CD14-positive monocyte (primary cell): ENCODE results near the gene PRC1. TPM values are rescaled to one million over a fixed set of nuclear protein-coding genes. Genes with fewer than 3 reads are reported as not detected.
"Not testable (repeated sequence)": the region's sequence is repeated elsewhere in the genome, so short reads cannot be mapped to it uniquely, and the experiment has no call there.

Experiments
- DNase-seq, 3 donors: peaks; one replicate each; pipeline ENCODE4 v3.0.0-alpha.2; 2011 to 2022
- H2AFZ ChIP-seq: 2 replicates; pipeline ENCODE4 v1.6.0; 2012; ENCODE audit warnings: mild to moderate bottlenecking, low read depth, low read length, inconsistent platforms; ENCODE audit not compliant: insufficient read depth, poor library complexity, severe bottlenecking
- H3K27ac ChIP-seq, 2 donors: 1 replicate in 1 of 2; 2 replicates in 1 of 2; pipeline ENCODE4 v1.5.1; 2012 to 2013; ENCODE audit warnings: low read length in 2 of 2, control low read depth in 1 of 2, inconsistent platforms in 1 of 2, low read depth in 1 of 2, mild to moderate bottlenecking in 1 of 2
- H3K27me3 ChIP-seq, 2 donors: one replicate each; pipeline versions ENCODE4 v1.6.0 to v1.6.1; 2011 to 2013; ENCODE audit warnings: low read length in 2 of 2; ENCODE audit not compliant: control insufficient read depth in 2 of 2, insufficient read depth in 2 of 2
- H3K36me3 ChIP-seq, 2 donors: replicated peaks in 1 of 2; 1 replicate in 1 of 2; 2 replicates in 1 of 2; pipeline versions ENCODE4 v1.5.1 to v1.6.1; 2012 to 2013; ENCODE audit warnings: low read length in 2 of 2, control low read depth in 1 of 2, inconsistent platforms in 1 of 2, mild to moderate bottlenecking in 1 of 2; ENCODE audit not compliant: insufficient read depth in 2 of 2, control insufficient read depth in 1 of 2
- H3K4me1 ChIP-seq, 2 donors: 1 replicate in 1 of 2; 2 replicates in 1 of 2; pipeline versions ENCODE4 v1.5.1 to v1.6.1; 2012 to 2013; ENCODE audit warnings: low read length in 2 of 2, control low read depth in 1 of 2, inconsistent platforms in 1 of 2, mild to moderate bottlenecking in 1 of 2, moderate library complexity in 1 of 2; ENCODE audit not compliant: insufficient read depth in 2 of 2, control insufficient read depth in 1 of 2
- H3K4me2 ChIP-seq: replicated peaks from 2 replicates; pipeline ENCODE3; 2012; ENCODE audit warnings: low read length, moderate library complexity, mild to moderate bottlenecking; ENCODE audit not compliant: poor library complexity, severe bottlenecking; ENCODE audit errors: extremely low read depth
- H3K4me3 ChIP-seq, 3 experiments: fragments of 200-600 bp in 1 of 3; sonication (generic) in 1 of 3; replicated peaks in 1 of 3; 1 replicate in 2 of 3; 2 replicates in 1 of 3; pipeline ENCODE4 v1.5.1; 2011 to 2013; ENCODE audit warnings: low read length in 3 of 3, mild to moderate bottlenecking in 3 of 3, control low read depth in 2 of 3, low read depth in 2 of 3, inconsistent platforms in 1 of 3, moderate library complexity in 1 of 3
- H3K79me2 ChIP-seq: 2 replicates; pipeline ENCODE4 v1.6.0; 2012; ENCODE audit warnings: mild to moderate bottlenecking, control low read depth, inconsistent platforms, low read length, moderate library complexity; ENCODE audit not compliant: insufficient read depth
- H3K9ac ChIP-seq: 2 replicates; pipeline ENCODE4 v1.6.0; 2017; ENCODE audit warnings: low read length, mild to moderate bottlenecking; ENCODE audit not compliant: insufficient read depth, poor library complexity, severe bottlenecking
- H3K9me3 ChIP-seq, 2 donors: replicated peaks in 1 of 2; 1 replicate in 1 of 2; 2 replicates in 1 of 2; pipeline versions ENCODE4 v1.5.1 to v1.6.1; 2012 to 2013; ENCODE audit warnings: low read length in 2 of 2, control low read depth in 1 of 2; ENCODE audit not compliant: control insufficient read depth in 1 of 2, insufficient read depth in 1 of 2
- H4K20me1 ChIP-seq: 2 replicates; pipeline ENCODE4 v1.6.0; 2012; ENCODE audit warnings: mild to moderate bottlenecking, low read length, control low read depth, moderate library complexity; ENCODE audit not compliant: insufficient read depth
- H3K27ac Mint-ChIP-seq, 7 donors: one replicate each; pipeline ENCODE4 v1.8.0; 2020; ENCODE audit warnings: mild to moderate bottlenecking in 7 of 7, mixed read lengths in 7 of 7, moderate library complexity in 6 of 7, inconsistent platforms in 2 of 7
- H3K27me3 Mint-ChIP-seq, 3 donors: one replicate each; pipeline ENCODE4 v1.8.0; 2021 to 2022; ENCODE audit warnings: low read depth in 3 of 3, mild to moderate bottlenecking in 3 of 3, mixed read lengths in 3 of 3, moderate library complexity in 3 of 3, inconsistent platforms in 1 of 3
- H3K36me3 Mint-ChIP-seq, 2 donors: one replicate each; pipeline ENCODE4 v1.8.0; 2020; ENCODE audit warnings: mixed read lengths in 2 of 2, inconsistent platforms in 1 of 2, mild to moderate bottlenecking in 1 of 2
- H3K4me1 Mint-ChIP-seq: one replicate; pipeline ENCODE4 v1.8.0; 2020; ENCODE audit warnings: mild to moderate bottlenecking, mixed read lengths
- H3K4me3 Mint-ChIP-seq, 2 donors: one replicate each; pipeline ENCODE4 v1.8.0; 2020; ENCODE audit warnings: mild to moderate bottlenecking in 2 of 2, mixed read lengths in 2 of 2, moderate library complexity in 1 of 2
- H3K9me3 Mint-ChIP-seq, 7 donors: one replicate each; pipeline ENCODE4 v1.8.0; 2020 to 2022; ENCODE audit warnings: mixed read lengths in 7 of 7, mild to moderate bottlenecking in 6 of 7, moderate library complexity in 6 of 7, inconsistent platforms in 2 of 7
- WGBS: methylation state at CpG from one replicate; pipeline ENCODE4 v1.1.5; 2013; ENCODE audit warnings: missing lambda C conversion rate; ENCODE audit not compliant: insufficient coverage; 5-methylcytosine and 5-hydroxymethylcytosine counted together
- intact Hi-C, 2 donors: fragments of 100-400 bp; cut with micrococcal nuclease; formaldehyde crosslinking; loops; one replicate each; pipeline versions ENCODE4 v1.15.0 to v1.15.1; 2023
- polyA plus RNA-seq, 3 donors: library from polyadenylated mRNA; depleted of rRNA in 1 of 3; unstranded in 2 of 3; stranded (reverse) in 1 of 3; fragments of 300-500 nt in 2 of 3; fragments of >200 nt in 1 of 3; fragmentation: Illumina TruSeq in 2 of 3; gene quantifications; 1 replicate in 2 of 3; 2 replicates in 1 of 3; pipeline ENCODE4 v1.2.3, GENCODE V29; 2012 to 2021
- TF ChIP-seq, protein P1 (sequence below): fragments of 200-600 bp; IDR thresholded peaks from one replicate; pipeline ENCODE4 v1.8.0; 2022; ENCODE audit warnings: antibody characterized with exemption, mild to moderate bottlenecking

The PRC1 gene
- polyA plus RNA-seq, 3 donors: 1.6 to 6.9 (median 2.0) TPM

DNA sequence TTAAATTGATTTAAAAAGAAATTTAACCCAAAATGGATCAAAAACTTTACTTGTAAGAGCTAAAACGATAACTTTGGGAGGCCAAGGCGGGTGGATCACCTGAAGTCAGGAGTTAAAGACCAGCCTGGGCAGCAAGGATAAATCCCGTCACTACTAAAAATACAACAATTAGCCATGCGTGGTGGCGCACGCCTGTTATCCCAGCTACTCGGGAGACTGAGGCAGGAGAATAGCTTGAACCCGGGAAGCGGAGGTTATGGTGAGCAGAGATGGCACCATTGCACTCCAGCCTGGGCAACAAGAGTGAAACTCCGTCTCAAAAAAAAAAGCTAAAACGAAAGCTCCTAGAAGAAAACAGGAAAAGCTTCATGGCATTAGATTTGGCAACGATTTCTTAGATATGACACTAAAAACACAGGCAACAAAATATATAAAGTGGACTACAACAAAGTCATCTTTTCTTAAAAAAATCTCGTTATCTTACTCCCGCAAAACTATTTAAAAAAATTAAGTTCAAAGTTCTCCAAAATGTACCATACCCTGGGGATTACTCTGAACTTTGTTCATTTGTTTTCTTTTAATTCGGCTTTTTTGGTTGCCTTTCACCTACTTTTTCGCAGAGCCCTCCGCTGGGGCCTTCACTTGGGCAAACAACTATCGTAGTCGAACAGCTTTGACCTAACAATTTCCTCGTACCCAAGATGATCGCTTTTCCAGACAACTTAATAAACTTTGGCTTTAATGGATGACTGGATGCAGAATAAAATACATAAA is 64.9 kb downstream of the PRC1 start:
- intact Hi-C loops: loop anchor here (2.0 to 5.0 kb wide), 3 partner anchors 13 to 32 kb away; no protein-coding TSS in a partner anchor

DNA sequence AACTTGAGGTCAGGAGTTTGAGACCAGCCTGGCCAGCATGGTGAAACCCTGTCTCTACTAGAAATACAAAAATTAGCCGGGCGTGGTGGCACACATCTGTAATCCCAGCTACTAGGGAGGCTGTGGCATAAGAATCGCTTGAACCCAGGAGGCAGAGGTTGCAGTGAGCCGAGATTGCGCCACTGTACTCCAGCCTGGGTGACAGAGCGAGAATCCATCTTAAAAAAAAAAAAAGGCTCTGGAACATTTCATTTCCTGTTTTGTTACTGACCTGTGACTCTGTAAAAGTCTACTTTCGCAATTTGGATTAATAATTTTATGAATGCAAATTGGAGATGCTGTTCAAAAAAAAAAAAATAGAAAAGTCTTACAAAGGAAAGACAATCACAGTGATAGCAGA is 66.2 kb downstream of the PRC1 start:
- Histone ChIP-seq H3K79me2 (peaks cover 20% of the 10 kb centered on the region), H3K27ac (peak overlapping the region; percentile 68 to 96), H3K4me1 (peaks cover 41 to 54% of the 10 kb centered on the region in 2 donors), H3K4me3 (peak overlapping the region in 1 of 3 experiments; percentile 81), H2AFZ (peak overlapping the region; percentile 19), H3K4me2 (peak overlapping the region; percentile 98), H3K36me3 (peaks cover under 1 to 11% of the 10 kb centered on the region in 2 donors)
- H4K20me1 ChIP-seq, H3K9me3 ChIP-seq, H3K27me3 ChIP-seq, H3K36me3 Mint-ChIP-seq, H3K9ac ChIP-seq, H3K27me3 Mint-ChIP-seq, H3K9me3 Mint-ChIP-seq: not testable (repeated sequence)
- Mint-ChIP-seq H3K27ac (peak overlapping the region; percentile 78 to 97 (median 91)), H3K4me1 (peaks cover 30% of the 10 kb centered on the region), H3K4me3 (peak overlapping the region in 1 of 2 donors; percentile 31)
- WGBS: 0% methylated on average over 1 of the region's 7 CpGs
- intact Hi-C loops: loop anchor here in 1 of 2 donors (2.0 kb wide), 1 partner anchor 13 kb away; no protein-coding TSS in a partner anchor
- DNase-seq: peak; percentile 46 to 68 (median 61)

More for the DNA sequence above, 64.9 kb downstream of the PRC1 start:
- Histone ChIP-seq H2AFZ (peak overlapping the region; percentile 84), H3K27ac (peak overlapping the region; percentile 88 to 96), H4K20me1 (no peaks in the 10 kb centered on the region), H3K36me3 (peaks cover 0 to 2% of the 10 kb centered on the region in 2 donors), H3K27me3 (no peaks in the 10 kb centered on the region), H3K4me2 (peak overlapping the region; percentile 98), H3K4me3 (peak overlapping the region; percentile 46 to 81 (median 66)), H3K9me3 (no peaks in the 10 kb centered on the region), H3K4me1 (peaks cover 47 to 61% of the 10 kb centered on the region in 2 donors), H3K79me2 (peaks cover 20% of the 10 kb centered on the region), H3K9ac (peak overlapping the region; percentile 76)
- Mint-ChIP-seq H3K9me3 (no peaks in the 10 kb centered on the region), H3K4me3 (peak overlapping the region; percentile 83 to 93), H3K36me3 (no peaks in the 10 kb centered on the region), H3K27me3 (no peaks in the 10 kb centered on the region), H3K27ac (peak overlapping the region; percentile 95 to 97 (median 97)), H3K4me1 (peaks cover 35% of the 10 kb centered on the region)
- peak in 2 of 3 donors; percentile 24 to 29 for DNase-seq
- TF ChIP-seq, protein P1, sequence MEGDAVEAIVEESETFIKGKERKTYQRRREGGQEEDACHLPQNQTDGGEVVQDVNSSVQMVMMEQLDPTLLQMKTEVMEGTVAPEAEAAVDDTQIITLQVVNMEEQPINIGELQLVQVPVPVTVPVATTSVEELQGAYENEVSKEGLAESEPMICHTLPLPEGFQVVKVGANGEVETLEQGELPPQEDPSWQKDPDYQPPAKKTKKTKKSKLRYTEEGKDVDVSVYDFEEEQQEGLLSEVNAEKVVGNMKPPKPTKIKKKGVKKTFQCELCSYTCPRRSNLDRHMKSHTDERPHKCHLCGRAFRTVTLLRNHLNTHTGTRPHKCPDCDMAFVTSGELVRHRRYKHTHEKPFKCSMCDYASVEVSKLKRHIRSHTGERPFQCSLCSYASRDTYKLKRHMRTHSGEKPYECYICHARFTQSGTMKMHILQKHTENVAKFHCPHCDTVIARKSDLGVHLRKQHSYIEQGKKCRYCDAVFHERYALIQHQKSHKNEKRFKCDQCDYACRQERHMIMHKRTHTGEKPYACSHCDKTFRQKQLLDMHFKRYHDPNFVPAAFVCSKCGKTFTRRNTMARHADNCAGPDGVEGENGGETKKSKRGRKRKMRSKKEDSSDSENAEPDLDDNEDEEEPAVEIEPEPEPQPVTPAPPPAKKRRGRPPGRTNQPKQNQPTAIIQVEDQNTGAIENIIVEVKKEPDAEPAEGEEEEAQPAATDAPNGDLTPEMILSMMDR: no peak
- WGBS: 35% methylated on average over 12 of the region's 21 CpGs

DNA sequence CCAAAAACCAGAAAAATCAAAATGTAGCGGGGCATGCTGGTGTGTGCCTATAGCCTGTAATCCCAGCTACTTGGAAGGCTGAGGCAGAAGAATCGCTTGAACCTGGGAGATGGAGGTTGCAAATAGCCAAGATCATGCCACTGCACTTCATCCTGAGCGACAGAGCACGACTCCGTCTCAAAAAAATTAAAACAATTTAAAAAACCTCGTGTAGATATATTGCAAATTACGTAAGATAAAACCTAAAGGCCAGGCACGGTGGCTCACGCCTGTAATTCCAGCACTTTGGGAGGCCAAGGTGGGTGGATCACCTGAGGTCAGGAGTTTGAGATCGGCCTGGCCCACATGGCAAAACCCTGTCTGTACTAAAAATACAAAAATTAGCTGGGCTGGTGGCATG is 67.6 kb downstream of the PRC1 start:
- Histone ChIP-seq H3K4me1 (peaks cover 33 to 43% of the 10 kb centered on the region in 2 donors), H3K36me3 (peaks cover 8 to 20% of the 10 kb centered on the region in 2 donors), H3K79me2 (peaks cover 20% of the 10 kb centered on the region)
- Mint-ChIP-seq H3K27ac (peak overlapping the region in 2 of 7 donors; percentile 21 to 72), H3K4me1 (peaks cover 27% of the 10 kb centered on the region)
- H3K27me3 Mint-ChIP-seq, H3K36me3 Mint-ChIP-seq, H3K27ac ChIP-seq, H4K20me1 ChIP-seq, DNase-seq, intact Hi-C loops, H3K4me3 Mint-ChIP-seq, H2AFZ ChIP-seq, H3K27me3 ChIP-seq, H3K9me3 Mint-ChIP-seq, H3K9me3 ChIP-seq, H3K4me3 ChIP-seq, H3K4me2 ChIP-seq, H3K9ac ChIP-seq: not testable (repeated sequence)
- WGBS: 89% methylated on average over 5 of the region's 10 CpGs
